DND-41 (cell line): ENCODE results near the gene KCNG3.

Source experiments
- CTCF ChIP-seq: IDR thresholded peaks from 2 replicates; pipeline ENCODE4 v1.5.1; 2012; ENCODE audit warnings: borderline replicate concordance, low read length, moderate library complexity, mild to moderate bottlenecking; ENCODE audit not compliant: poor library complexity, severe bottlenecking; ENCODE audit errors: extremely low read depth
- EZH2 ChIP-seq: IDR thresholded peaks from 3 replicates; pipeline ENCODE4 v1.6.1; 2012; ENCODE audit warnings: borderline replicate concordance, low read depth, mild to moderate bottlenecking, moderate library complexity, low read length, inconsistent platforms; ENCODE audit not compliant: severe bottlenecking

- TF ChIP-seq CTCF (no peak), EZH2 (no peak)
These were observed 34.5 kb downstream of the KCNG3 start for GRCh38 chr2:42459296-42459695.
